ENCODE results near the gene SNRNP25. TPM values are rescaled to one million over a fixed set of nuclear protein-coding genes. Genes with fewer than 3 reads are reported as not detected.
"Not testable (repeated sequence)": the region's sequence is repeated elsewhere in the genome, so short reads cannot be mapped to it uniquely, and the experiment has no call there.

The SNRNP25 gene
- total RNA-seq, 5 donors from 2014 or later (not counting 1 experiment from before 2014, with no cell fraction given): 6.8 to 11.4 (median 9.0) TPM

- H3K4me3 Mint-ChIP-seq; H3K27ac Mint-ChIP-seq; H3K4me3 ChIP-seq (ENCODE audit: control insufficient read depth in 1 of 2, extremely low read depth in 1 of 2, low read length in 1 of 2); H3K27ac ChIP-seq (ENCODE audit: low read length); DNase-seq; ATAC-seq (replicated peaks in 1 of 4); H3K27me3 ChIP-seq (replicated peaks in 1 of 2; ENCODE audit: control insufficient read depth in 2 of 2, extremely low read depth in 1 of 2, insufficient read depth in 2 of 2, low read length in 1 of 2); H3K27me3 Mint-ChIP-seq; CTCF ChIA-PET; H3K9me3 Mint-ChIP-seq; H3K9me3 ChIP-seq; POLR2A ChIA-PET: not testable (repeated sequence)
- Histone ChIP-seq H3K4me1 (ENCODE audit: control insufficient read depth in 1 of 2, extremely low read depth in 1 of 2, insufficient read depth in 2 of 2, low read length in 2 of 2) (peaks cover 2 to 22% of the 10 kb centered on the region in 2 experiments), H3K36me3 (ENCODE audit: control insufficient read depth in 2 of 2, extremely low read depth in 1 of 2, insufficient read depth in 1 of 2, low read length in 1 of 2) (peaks cover 5 to 56% of the 10 kb centered on the region in 2 donors)
- no CpG with 5 or more reads among the region's 7 CpGs for WGBS (ENCODE audit: insufficient coverage)
- peaks cover 30 to 39% (median 30%) of the 10 kb centered on the region in 3 donors for H3K4me1 Mint-ChIP-seq
- peaks cover 49% of the 10 kb centered on the region for H3K36me3 Mint-ChIP-seq
Measured at GRCh38 chr16:46510-46909, 7.1 kb upstream of the SNRNP25 start.

GRCh38 chr16:47234-47633, 6.4 kb upstream of the SNRNP25 start:
- 94% methylated on average over 3 of the region's 7 CpGs for WGBS (ENCODE audit: insufficient coverage)
- peaks cover 44% of the 10 kb centered on the region for H3K36me3 Mint-ChIP-seq
- H3K4me1 Mint-ChIP-seq: peaks cover 28 to 39% (median 29%) of the 10 kb centered on the region in 3 donors
- CTCF ChIA-PET: no interaction called here
- H3K27ac ChIP-seq (ENCODE audit: low read length): no peak overlapping the region
- H3K4me1 ChIP-seq (ENCODE audit: control insufficient read depth in 1 of 2, extremely low read depth in 1 of 2, insufficient read depth in 2 of 2, low read length in 2 of 2): peaks cover 2 to 23% of the 10 kb centered on the region in 2 experiments
- H3K27me3 ChIP-seq (replicated peaks in 1 of 2; ENCODE audit: control insufficient read depth in 2 of 2, extremely low read depth in 1 of 2, insufficient read depth in 2 of 2, low read length in 1 of 2): no peaks in the 10 kb centered on the region
- DNase-seq (no peak), ATAC-seq (replicated peaks in 1 of 4) (no peak)
- H3K9me3 Mint-ChIP-seq: no peaks in the 10 kb centered on the region
- no peak overlapping the region for H3K4me3 Mint-ChIP-seq
- no peaks in the 10 kb centered on the region for H3K27me3 Mint-ChIP-seq
- H3K36me3 ChIP-seq (ENCODE audit: control insufficient read depth in 2 of 2, extremely low read depth in 1 of 2, insufficient read depth in 1 of 2, low read length in 1 of 2): peaks cover 3 to 53% of the 10 kb centered on the region in 2 donors
- no peaks in the 10 kb centered on the region for H3K9me3 ChIP-seq
- H3K4me3 ChIP-seq (ENCODE audit: control insufficient read depth in 1 of 2, extremely low read depth in 1 of 2, low read length in 1 of 2): no peak overlapping the region
- POLR2A ChIA-PET: no interaction called here
- no peak overlapping the region for H3K27ac Mint-ChIP-seq

- 94% methylated on average over 11 of the region's 15 CpGs for WGBS (ENCODE audit: insufficient coverage)
- H3K27me3 Mint-ChIP-seq: no peaks in the 10 kb centered on the region
- ATAC-seq (replicated peaks in 1 of 4) (no peak), DNase-seq (no peak)
- ChIA-PET POLR2A (no interaction called here), CTCF (no interaction called here)
- peak overlapping the region; percentile 42 to 97 (median 59) for H3K4me3 Mint-ChIP-seq
- Histone ChIP-seq H3K27me3 (replicated peaks in 1 of 2; ENCODE audit: control insufficient read depth in 2 of 2, extremely low read depth in 1 of 2, insufficient read depth in 2 of 2, low read length in 1 of 2) (no peaks in the 10 kb centered on the region), H3K9me3 (no peaks in the 10 kb centered on the region), H3K4me1 (ENCODE audit: control insufficient read depth in 1 of 2, extremely low read depth in 1 of 2, insufficient read depth in 2 of 2, low read length in 2 of 2) (peaks cover 7 to 32% of the 10 kb centered on the region in 2 experiments), H3K36me3 (ENCODE audit: control insufficient read depth in 2 of 2, extremely low read depth in 1 of 2, insufficient read depth in 1 of 2, low read length in 1 of 2) (peaks cover 3 to 32% of the 10 kb centered on the region in 2 donors), H3K27ac (ENCODE audit: low read length) (no peak overlapping the region), H3K4me3 (ENCODE audit: control insufficient read depth in 1 of 2, extremely low read depth in 1 of 2, low read length in 1 of 2) (no peak overlapping the region)
- H3K27ac Mint-ChIP-seq: no peak overlapping the region
- no peaks in the 10 kb centered on the region for H3K9me3 Mint-ChIP-seq
- H3K36me3 Mint-ChIP-seq: peaks cover 20% of the 10 kb centered on the region
- H3K4me1 Mint-ChIP-seq: peaks cover 28 to 34% (median 30%) of the 10 kb centered on the region in 3 donors
Measured at GRCh38 chr16:50769-51591, 2.6 kb upstream of the SNRNP25 start.

- ChIA-PET CTCF (interaction anchor here in 1 of 2 donors (1.1 kb wide), 1 partner anchor 53 kb away, joined by 12 read pairs; no protein-coding TSS in a partner anchor), POLR2A (no interaction called here)
- WGBS (ENCODE audit: insufficient coverage): 71% methylated on average over 6 of the region's 12 CpGs
- Histone ChIP-seq H3K4me3 (ENCODE audit: control insufficient read depth in 1 of 2, extremely low read depth in 1 of 2, low read length in 1 of 2) (peak overlapping the region; percentile 67 to 88), H3K27ac (ENCODE audit: low read length) (no peak overlapping the region), H3K4me1 (ENCODE audit: control insufficient read depth in 1 of 2, extremely low read depth in 1 of 2, insufficient read depth in 2 of 2, low read length in 2 of 2) (peaks cover 7 to 32% of the 10 kb centered on the region in 2 experiments), H3K9me3 (no peaks in the 10 kb centered on the region), H3K36me3 (ENCODE audit: control insufficient read depth in 2 of 2, extremely low read depth in 1 of 2, insufficient read depth in 1 of 2, low read length in 1 of 2) (peaks cover 14 to 27% of the 10 kb centered on the region in 2 donors), H3K27me3 (replicated peaks in 1 of 2; ENCODE audit: control insufficient read depth in 2 of 2, extremely low read depth in 1 of 2, insufficient read depth in 2 of 2, low read length in 1 of 2) (no peaks in the 10 kb centered on the region)
- peak overlapping the region; percentile 97 to 98 (median 97) for H3K4me3 Mint-ChIP-seq
- ATAC-seq (replicated peaks in 1 of 4): no peak
- H3K27ac Mint-ChIP-seq: peak overlapping the region in 1 of 2 donors; percentile 58
- H3K36me3 Mint-ChIP-seq: peaks cover 18% of the 10 kb centered on the region
- DNase-seq: no peak
- peaks cover 28 to 31% (median 28%) of the 10 kb centered on the region in 3 donors for H3K4me1 Mint-ChIP-seq
- no peaks in the 10 kb centered on the region for H3K27me3 Mint-ChIP-seq
- H3K9me3 Mint-ChIP-seq: no peaks in the 10 kb centered on the region
Measured at GRCh38 chr16:54237-54581, 581 bp downstream of the SNRNP25 start.

GRCh38 chr16:55571-56136, 2.0 kb downstream of the SNRNP25 start:
- Mint-ChIP-seq H3K4me3 (peak overlapping the region in 2 of 3 donors; percentile 42 to 97), H3K4me1 (peaks cover 21 to 27% (median 22%) of the 10 kb centered on the region in 3 donors), H3K27me3 (no peaks in the 10 kb centered on the region), H3K36me3 (peaks cover 13% of the 10 kb centered on the region), H3K27ac (no peak overlapping the region), H3K9me3 (no peaks in the 10 kb centered on the region)
- 88% methylated on average over 9 of the region's 11 CpGs for whole genome bisulfite sequencing (ENCODE audit: insufficient coverage)
- ATAC-seq (replicated peaks in 1 of 4) (no peak), DNase-seq (no peak)
- Histone ChIP-seq H3K4me3 (ENCODE audit: control insufficient read depth in 1 of 2, extremely low read depth in 1 of 2, low read length in 1 of 2) (no peak overlapping the region), H3K36me3 (ENCODE audit: control insufficient read depth in 2 of 2, extremely low read depth in 1 of 2, insufficient read depth in 1 of 2, low read length in 1 of 2) (peaks cover 14 to 22% of the 10 kb centered on the region in 2 donors), H3K27me3 (replicated peaks in 1 of 2; ENCODE audit: control insufficient read depth in 2 of 2, extremely low read depth in 1 of 2, insufficient read depth in 2 of 2, low read length in 1 of 2) (peaks cover 0 to 5% of the 10 kb centered on the region in 2 experiments), H3K27ac (ENCODE audit: low read length) (no peak overlapping the region), H3K4me1 (ENCODE audit: control insufficient read depth in 1 of 2, extremely low read depth in 1 of 2, insufficient read depth in 2 of 2, low read length in 2 of 2) (peaks cover 7 to 29% of the 10 kb centered on the region in 2 experiments), H3K9me3 (no peaks in the 10 kb centered on the region)
- ChIA-PET CTCF (no interaction called here), POLR2A (no interaction called here)

- peak overlapping the region in 1 of 3 donors; percentile 42 for H3K4me3 Mint-ChIP-seq
- WGBS (ENCODE audit: insufficient coverage): 97% methylated on average over 16 of the region's 17 CpGs
- no peak for DNase-seq
Measured at GRCh38 chr16:56231-56927, 2.8 kb downstream of the SNRNP25 start.

More at GRCh38 chr16:56231-56927, 2.8 kb downstream of the SNRNP25 start:
- Histone ChIP-seq H3K27ac (ENCODE audit: low read length) (no peak overlapping the region), H3K9me3 (no peaks in the 10 kb centered on the region), H3K4me3 (ENCODE audit: control insufficient read depth in 1 of 2, extremely low read depth in 1 of 2, low read length in 1 of 2) (no peak overlapping the region), H3K4me1 (ENCODE audit: control insufficient read depth in 1 of 2, extremely low read depth in 1 of 2, insufficient read depth in 2 of 2, low read length in 2 of 2) (peaks cover 6 to 23% of the 10 kb centered on the region in 2 experiments), H3K27me3 (replicated peaks in 1 of 2; ENCODE audit: control insufficient read depth in 2 of 2, extremely low read depth in 1 of 2, insufficient read depth in 2 of 2, low read length in 1 of 2) (peaks cover 0 to 5% of the 10 kb centered on the region in 2 experiments), H3K36me3 (ENCODE audit: control insufficient read depth in 2 of 2, extremely low read depth in 1 of 2, insufficient read depth in 1 of 2, low read length in 1 of 2) (peaks cover 14 to 15% of the 10 kb centered on the region in 2 donors)
- Mint-ChIP-seq H3K27me3 (no peaks in the 10 kb centered on the region), H3K9me3 (no peaks in the 10 kb centered on the region), H3K4me1 (peaks cover 13 to 20% (median 15%) of the 10 kb centered on the region in 3 donors), H3K36me3 (peaks cover 8% of the 10 kb centered on the region), H3K27ac (no peak overlapping the region)
- CTCF ChIA-PET: no interaction called here
- no peak for ATAC-seq (replicated peaks in 1 of 4)
- POLR2A ChIA-PET: no interaction called here
